H1 (cell line): ENCODE results near the gene PAFAH1B1. TPM values are rescaled to one million over a fixed set of nuclear protein-coding genes. Genes with fewer than 3 reads are reported as not detected.

Experiments
- BACH1 ChIP-seq: IDR thresholded peaks from 2 replicates; pipeline ENCODE4 v1.6.1; 2012; ENCODE audit warnings: low read length, improper control_type of control experiment
- CHD1 ChIP-seq: IDR thresholded peaks from 2 replicates; pipeline ENCODE4 v1.6.1; 2012; ENCODE audit warnings: low read depth, low read length, improper control_type of control experiment
- CTCF ChIP-seq, 3 experiments: IDR thresholded peaks; 1 replicate in 2 of 3; 2 replicates in 1 of 3; pipeline versions ENCODE4 v1.5.1 to v1.6.1; 2011; ENCODE audit warnings: low read length in 3 of 3, mild to moderate bottlenecking in 3 of 3, inconsistent platforms in 2 of 3, low read depth in 1 of 3, moderate library complexity in 1 of 3; ENCODE audit not compliant: insufficient read depth in 1 of 3; ENCODE audit errors: control extremely low read depth in 1 of 3
- PHF8 ChIP-seq: fragments of 200-600 bp; sonication (generic); conservative IDR thresholded peaks from 2 replicates; pipeline ENCODE4 v1.7.1; 2012; ENCODE audit warnings: low read depth, mild to moderate bottlenecking, inconsistent platforms, low read length, moderate library complexity
- RBBP5 ChIP-seq: IDR thresholded peaks from 2 replicates; pipeline ENCODE4 v1.7.1; 2012; ENCODE audit warnings: low read depth, mild to moderate bottlenecking, inconsistent platforms, low read length, moderate library complexity, borderline replicate concordance
- RNF2 ChIP-seq: fragments of 200-900, 300-1000 bp; sonication (generic); IDR thresholded peaks from 2 replicates; pipeline ENCODE4 v1.7.1; 2016; ENCODE audit warnings: borderline replicate concordance, low read depth, mild to moderate bottlenecking, antibody characterized with exemption, low read length; ENCODE audit not compliant: poor library complexity, severe bottlenecking; ENCODE audit errors: missing control alignments
- RXRA ChIP-seq: IDR thresholded peaks from 2 replicates; pipeline ENCODE4 v1.6.1; 2011; ENCODE audit warnings: low read depth, mild to moderate bottlenecking, low read length, moderate library complexity; ENCODE audit not compliant: insufficient read depth
- SIRT6 ChIP-seq: IDR thresholded peaks from one replicate; pipeline ENCODE4 v1.7.1; 2012; ENCODE audit warnings: low read length, inconsistent platforms
- polyA plus RNA-seq, 7 experiments: library from polyadenylated mRNA; depleted of rRNA in 3 of 7; stranded (reverse) in 5 of 7; unstranded in 2 of 7; fragments of >200 nt in 5 of 7; fragments of 200-250 nt in 2 of 7; gene quantifications; 1 replicate in 5 of 7; 2 replicates in 1 of 7; 4 replicates in 1 of 7; pipeline versions ENCODE4 v1.2.1 to v1.2.3, GENCODE V29; 2011 to 2013; ENCODE audit warnings: missing spikeins in 2 of 7, mixed read lengths in 2 of 7
- total RNA-seq: library from RNA; stranded (reverse); fragmentation: NEBNext Ultra II Directional; extraction: Animal tissue kit (Norgen Biotek cat#: 25700); gene quantifications from 2 replicates; pipeline ENCODE4 v1.2.1, GENCODE V29; 2021

The PAFAH1B1 gene
- total and polyA plus RNA-seq, 2 of the 8 experiments (the other 6 are each of a cell fraction or from before 2014, with no cell fraction given): 42.0 to 152 TPM

- TF ChIP-seq CTCF (IDR thresholded peaks at IDR 0.05; ENCODE audit: control extremely low read depth in 1 of 3, insufficient read depth in 1 of 3, low read depth in 1 of 3, low read length in 3 of 3) (no peak), RXRA (no peak), PHF8 (no peak), CHD1 (no peak), BACH1 (no peak), RBBP5 (no peak), RNF2 (no peak), SIRT6 (no peak)
Observed at GRCh38 chr17:2564877-2565276, 28.6 kb upstream of the PAFAH1B1 start (continued).
